ENCODE data around the gene COCH.

COCH gene

GRCh38 chr14:30874120-30874998 is at the start of gene COCH:
Gene COCH (plus strand): TSS chr14:30874559. CDS start chr14:30874939, 380 bp downstream.
- peak; percentile 28 for DNase-seq (ENCODE audit: low read depth)
- peak within 1 kb of the TSS; percentile 75 for H3K4me3 ChIP-seq (ENCODE audit: low read length)
- peaks cover 39% of the 10 kb centered on the region for H3K27me3 ChIP-seq (replicated peaks; ENCODE audit: control insufficient read depth, insufficient read depth, low read length)
- H3K9ac ChIP-seq (ENCODE audit: low read length), result no peak within 1 kb of the TSS
- H3K36me3 ChIP-seq (ENCODE audit: control insufficient read depth, insufficient read depth, low read length, severe bottlenecking), result no peaks in the 10 kb centered on the region
- no peaks in the 10 kb centered on the region for H3K9me3 ChIP-seq (ENCODE audit: control insufficient read depth, low read length)
- H3K4me1 ChIP-seq (ENCODE audit: control insufficient read depth, insufficient read depth, low read length), result peaks cover 11% of the 10 kb centered on the region

DNA sequence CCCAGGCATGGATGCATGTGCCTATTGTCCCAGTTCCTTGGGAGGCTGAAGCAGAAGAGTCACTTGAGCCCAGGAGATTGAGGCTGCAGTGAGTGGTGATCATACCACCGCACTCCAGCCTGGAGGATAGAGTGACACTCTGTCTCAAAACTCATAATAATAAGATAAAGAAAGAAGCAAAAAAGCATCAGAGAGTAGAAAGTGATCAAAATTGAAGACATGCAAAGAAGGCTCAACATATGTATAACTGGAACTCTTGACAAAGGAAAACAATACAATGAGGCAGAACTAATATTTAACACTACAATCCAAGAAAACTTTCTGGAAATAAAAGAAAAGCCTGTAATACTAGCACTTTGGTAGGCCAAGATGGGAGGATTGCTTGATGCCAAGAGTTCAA is 48.3 kb upstream of the COCH start:
- Histone ChIP-seq H3K27me3 (replicated peaks; ENCODE audit: control insufficient read depth, insufficient read depth, low read length) (no peaks in the 10 kb centered on the region), H3K4me1 (ENCODE audit: control insufficient read depth, insufficient read depth, low read length) (no peaks in the 10 kb centered on the region), H3K9me3 (ENCODE audit: control insufficient read depth, low read length) (peaks cover 25% of the 10 kb centered on the region), H3K9ac (ENCODE audit: low read length) (no peak overlapping the region), H3K36me3 (ENCODE audit: control insufficient read depth, insufficient read depth, low read length, severe bottlenecking) (no peaks in the 10 kb centered on the region), H3K4me3 (ENCODE audit: low read length) (no peak overlapping the region)
- DNase-seq (ENCODE audit: low read depth), result no peak

GRCh38 chr14:30829853-30830252 is 44.5 kb upstream of the COCH start:
- H3K9ac ChIP-seq (ENCODE audit: low read length), result no peak overlapping the region
- DNase-seq (ENCODE audit: low read depth), result no peak
- H3K27me3 ChIP-seq (replicated peaks; ENCODE audit: control insufficient read depth, insufficient read depth, low read length), result no peaks in the 10 kb centered on the region
- H3K36me3 ChIP-seq (ENCODE audit: control insufficient read depth, insufficient read depth, low read length, severe bottlenecking), result no peaks in the 10 kb centered on the region
- peaks cover 27% of the 10 kb centered on the region for H3K9me3 ChIP-seq (ENCODE audit: control insufficient read depth, low read length)
- no peak overlapping the region for H3K4me3 ChIP-seq (ENCODE audit: low read length)
- H3K4me1 ChIP-seq (ENCODE audit: control insufficient read depth, insufficient read depth, low read length), result no peaks in the 10 kb centered on the region

- Histone ChIP-seq H3K4me1 (ENCODE audit: control insufficient read depth, insufficient read depth, low read length) (no peaks in the 10 kb centered on the region), H3K9ac (ENCODE audit: low read length) (no peak overlapping the region), H3K4me3 (ENCODE audit: low read length) (no peak overlapping the region), H3K9me3 (ENCODE audit: control insufficient read depth, low read length) (peaks cover 3% of the 10 kb centered on the region), H3K36me3 (ENCODE audit: control insufficient read depth, insufficient read depth, low read length, severe bottlenecking) (no peaks in the 10 kb centered on the region), H3K27me3 (replicated peaks; ENCODE audit: control insufficient read depth, insufficient read depth, low read length) (no peaks in the 10 kb centered on the region)
- no peak for DNase-seq (ENCODE audit: low read depth)
Measured at GRCh38 chr14:30834353-30834752, 40.0 kb upstream of the COCH start.

DNA sequence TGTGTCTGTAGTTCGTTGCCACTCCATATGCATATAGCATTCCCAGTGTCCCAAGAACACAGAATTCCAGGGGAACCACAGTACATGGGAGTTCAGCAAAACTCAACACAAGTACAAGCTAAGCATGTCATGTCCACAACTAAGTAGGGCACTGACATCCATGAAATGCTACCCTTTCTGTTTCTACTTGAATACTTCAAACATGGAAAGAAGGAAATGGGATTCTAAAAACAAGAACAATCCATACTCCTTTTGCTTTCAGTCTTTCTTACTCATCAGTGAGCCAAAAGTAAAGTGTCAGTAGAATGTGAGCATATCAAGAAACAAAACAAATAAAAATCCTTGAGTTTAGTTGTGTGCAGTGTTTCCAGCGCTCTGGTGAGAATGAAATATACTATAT is 36.0 kb upstream of the COCH start:
- H3K4me1 ChIP-seq (ENCODE audit: control insufficient read depth, insufficient read depth, low read length), result no peaks in the 10 kb centered on the region
- DNase-seq (ENCODE audit: low read depth), result no peak
- H3K9me3 ChIP-seq (ENCODE audit: control insufficient read depth, low read length), result peaks cover 3% of the 10 kb centered on the region
- no peak overlapping the region for H3K9ac ChIP-seq (ENCODE audit: low read length)
- no peak overlapping the region for H3K4me3 ChIP-seq (ENCODE audit: low read length)
- H3K27me3 ChIP-seq (replicated peaks; ENCODE audit: control insufficient read depth, insufficient read depth, low read length), result no peaks in the 10 kb centered on the region
- H3K36me3 ChIP-seq (ENCODE audit: control insufficient read depth, insufficient read depth, low read length, severe bottlenecking), result no peaks in the 10 kb centered on the region

GRCh38 chr14:30840086-30840779 is 34.1 kb upstream of the COCH start:
- H3K27me3 ChIP-seq (replicated peaks; ENCODE audit: control insufficient read depth, insufficient read depth, low read length), result no peaks in the 10 kb centered on the region
- no peak for DNase-seq (ENCODE audit: low read depth)
- H3K9me3 ChIP-seq (ENCODE audit: control insufficient read depth, low read length), result no peaks in the 10 kb centered on the region
- no peak overlapping the region for H3K4me3 ChIP-seq (ENCODE audit: low read length)
- H3K4me1 ChIP-seq (ENCODE audit: control insufficient read depth, insufficient read depth, low read length), result no peaks in the 10 kb centered on the region
- H3K9ac ChIP-seq (ENCODE audit: low read length), result no peak overlapping the region
- no peaks in the 10 kb centered on the region for H3K36me3 ChIP-seq (ENCODE audit: control insufficient read depth, insufficient read depth, low read length, severe bottlenecking)

- no peak for DNase-seq (ENCODE audit: low read depth)
- Histone ChIP-seq H3K9me3 (ENCODE audit: control insufficient read depth, low read length) (no peaks in the 10 kb centered on the region), H3K27me3 (replicated peaks; ENCODE audit: control insufficient read depth, insufficient read depth, low read length) (no peaks in the 10 kb centered on the region), H3K4me3 (ENCODE audit: low read length) (no peak overlapping the region), H3K4me1 (ENCODE audit: control insufficient read depth, insufficient read depth, low read length) (no peaks in the 10 kb centered on the region), H3K36me3 (ENCODE audit: control insufficient read depth, insufficient read depth, low read length, severe bottlenecking) (no peaks in the 10 kb centered on the region), H3K9ac (ENCODE audit: low read length) (no peak overlapping the region)
Measured at GRCh38 chr14:30842431-30842830, 31.9 kb upstream of the COCH start.

- Histone ChIP-seq H3K27me3 (replicated peaks; ENCODE audit: control insufficient read depth, insufficient read depth, low read length) (no peaks in the 10 kb centered on the region), H3K9ac (ENCODE audit: low read length) (no peak overlapping the region), H3K9me3 (ENCODE audit: control insufficient read depth, low read length) (no peaks in the 10 kb centered on the region), H3K4me3 (ENCODE audit: low read length) (no peak overlapping the region), H3K36me3 (ENCODE audit: control insufficient read depth, insufficient read depth, low read length, severe bottlenecking) (no peaks in the 10 kb centered on the region), H3K4me1 (ENCODE audit: control insufficient read depth, insufficient read depth, low read length) (peaks cover 15% of the 10 kb centered on the region)
- DNase-seq (ENCODE audit: low read depth), result no peak
Measured at GRCh38 chr14:30848449-30849240, 25.7 kb upstream of the COCH start.

- Histone ChIP-seq H3K9ac (ENCODE audit: low read length) (no peak overlapping the region), H3K4me1 (ENCODE audit: control insufficient read depth, insufficient read depth, low read length) (peaks cover 15% of the 10 kb centered on the region), H3K9me3 (ENCODE audit: control insufficient read depth, low read length) (no peaks in the 10 kb centered on the region), H3K27me3 (replicated peaks; ENCODE audit: control insufficient read depth, insufficient read depth, low read length) (no peaks in the 10 kb centered on the region), H3K36me3 (ENCODE audit: control insufficient read depth, insufficient read depth, low read length, severe bottlenecking) (no peaks in the 10 kb centered on the region), H3K4me3 (ENCODE audit: low read length) (no peak overlapping the region)
- no peak for DNase-seq (ENCODE audit: low read depth)
Measured at GRCh38 chr14:30849354-30849753, 25.0 kb upstream of the COCH start.

- no peak overlapping the region for H3K9ac ChIP-seq (ENCODE audit: low read length)
- no peaks in the 10 kb centered on the region for H3K36me3 ChIP-seq (ENCODE audit: control insufficient read depth, insufficient read depth, low read length, severe bottlenecking)
- no peak overlapping the region for H3K4me3 ChIP-seq (ENCODE audit: low read length)
- no peaks in the 10 kb centered on the region for H3K9me3 ChIP-seq (ENCODE audit: control insufficient read depth, low read length)
- peaks cover 15% of the 10 kb centered on the region for H3K4me1 ChIP-seq (ENCODE audit: control insufficient read depth, insufficient read depth, low read length)
- no peaks in the 10 kb centered on the region for H3K27me3 ChIP-seq (replicated peaks; ENCODE audit: control insufficient read depth, insufficient read depth, low read length)
- no peak for DNase-seq (ENCODE audit: low read depth)
Measured at GRCh38 chr14:30849983-30850382, 24.4 kb upstream of the COCH start.

DNA sequence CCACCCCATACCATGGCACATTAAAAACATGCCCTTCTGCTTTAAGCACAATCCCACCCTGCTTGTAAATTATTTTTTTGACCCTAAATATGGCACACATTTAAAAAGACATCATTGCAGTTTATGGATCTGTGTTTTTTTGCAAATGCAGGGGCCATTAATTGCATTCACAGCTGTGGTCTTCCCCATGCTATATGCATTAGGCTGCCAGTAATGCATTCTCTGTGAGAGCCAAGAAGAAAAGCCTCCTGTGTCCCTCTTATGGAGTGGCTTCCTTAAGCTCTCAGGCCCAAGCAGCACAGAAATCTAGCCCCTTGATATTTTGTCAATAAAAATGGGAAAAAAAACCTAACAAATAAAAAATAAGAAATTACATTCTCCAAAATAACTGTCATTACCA is 20.4 kb upstream of the COCH start:
- Histone ChIP-seq H3K9me3 (ENCODE audit: control insufficient read depth, low read length) (no peaks in the 10 kb centered on the region), H3K4me3 (ENCODE audit: low read length) (no peak overlapping the region), H3K9ac (ENCODE audit: low read length) (no peak overlapping the region), H3K36me3 (ENCODE audit: control insufficient read depth, insufficient read depth, low read length, severe bottlenecking) (no peaks in the 10 kb centered on the region), H3K4me1 (ENCODE audit: control insufficient read depth, insufficient read depth, low read length) (peaks cover 11% of the 10 kb centered on the region), H3K27me3 (replicated peaks; ENCODE audit: control insufficient read depth, insufficient read depth, low read length) (no peaks in the 10 kb centered on the region)
- no peak for DNase-seq (ENCODE audit: low read depth)

All from adipocyte (in vitro differentiated cells).